GM23248 (cell line): ENCODE results near the gene TELO2. TPM values are rescaled to one million over a fixed set of nuclear protein-coding genes. Genes with fewer than 3 reads are reported as not detected.

Experiments
- DNase-seq: peaks from one replicate; pipeline ENCODE4 v3.0.0-alpha.2; 2015
- H2AFZ ChIP-seq: fragments of 200-600 bp; sonication (generic); 2 replicates; pipeline ENCODE4 v1.6.1; 2016; ENCODE audit warnings: antibody characterized with exemption
- H3F3A ChIP-seq: fragments of 200-600 bp; sonication (generic); 2 replicates; pipeline ENCODE4 v1.6.1; 2016; ENCODE audit warnings: mild to moderate bottlenecking, antibody characterized with exemption, mixed run types; ENCODE audit not compliant: insufficient read depth
- H3K27ac ChIP-seq: fragments of 200-600 bp; sonication (generic); 2 replicates; pipeline ENCODE4 v1.5.1; 2016; ENCODE audit warnings: mild to moderate bottlenecking
- H3K27me3 ChIP-seq: fragments of 200-600 bp; sonication (generic); replicated peaks from 2 replicates; pipeline ENCODE4 v1.6.1; 2016; ENCODE audit warnings: mild to moderate bottlenecking; ENCODE audit not compliant: insufficient read depth
- H3K36me3 ChIP-seq: fragments of 200-600 bp; sonication (generic); 2 replicates; pipeline ENCODE4 v1.6.1; 2016; ENCODE audit warnings: low read depth, mild to moderate bottlenecking
- H3K4me1 ChIP-seq: fragments of 200-600 bp; sonication (generic); 2 replicates; pipeline ENCODE4 v1.6.1; 2016; ENCODE audit warnings: mild to moderate bottlenecking; ENCODE audit not compliant: insufficient read depth
- H3K4me2 ChIP-seq: fragments of 200-600 bp; sonication (generic); one replicate; pipeline ENCODE4 v1.6.1; 2016; ENCODE audit warnings: mild to moderate bottlenecking; ENCODE audit not compliant: unreplicated experiment
- H3K4me3 ChIP-seq: fragments of 200-600 bp; sonication (generic); 2 replicates; pipeline ENCODE4 v1.5.1; 2016; ENCODE audit warnings: mild to moderate bottlenecking
- H3K79me2 ChIP-seq: fragments of 200-600 bp; sonication (generic); 2 replicates; pipeline ENCODE4 v1.6.1; 2016; ENCODE audit warnings: mild to moderate bottlenecking; ENCODE audit not compliant: insufficient read depth
- H3K9ac ChIP-seq: fragments of 200-600 bp; sonication (generic); 2 replicates; pipeline ENCODE4 v1.6.1; 2016; ENCODE audit warnings: mild to moderate bottlenecking
- H3K9me2 ChIP-seq: fragments of 200-600 bp; sonication (generic); 2 replicates; pipeline ENCODE4 v1.6.1; 2016; ENCODE audit warnings: mixed run types, mild to moderate bottlenecking, moderate library complexity; ENCODE audit not compliant: insufficient read depth
- H3K9me3 ChIP-seq: fragments of 200-600 bp; sonication (generic); one replicate; pipeline ENCODE4 v1.6.1; 2017; ENCODE audit warnings: low read depth
- H4K20me1 ChIP-seq: fragments of 200-600 bp; sonication (generic); 2 replicates; pipeline ENCODE4 v1.6.0; 2016; ENCODE audit not compliant: insufficient read depth
- EZH2 ChIP-seq: fragments of 200-600 bp; sonication (generic); IDR thresholded peaks from 2 replicates; pipeline ENCODE4 v1.6.1; 2018; ENCODE audit warnings: antibody characterized with exemption, mild to moderate bottlenecking; ENCODE audit not compliant: insufficient read depth, poor library complexity, severe bottlenecking
- EZH2phosphoT487 ChIP-seq: fragments of 200-600 bp; sonication (generic); IDR thresholded peaks from 2 replicates; pipeline ENCODE4 v1.6.1; 2018; ENCODE audit warnings: antibody characterized with exemption, moderate library complexity, mild to moderate bottlenecking, low read depth; ENCODE audit not compliant: insufficient read depth
- WGBS, 2 experiments: methylation state at CpG; one replicate each; pipeline ENCODE4 v1.1.6; 2015 to 2017; ENCODE audit warnings: low lambda C conversion rate in 2 of 2, low coverage in 1 of 2; ENCODE audit errors: missing lambda C conversion rate in 2 of 2; 5-methylcytosine and 5-hydroxymethylcytosine counted together
- in situ Hi-C: fragments of 300-500 bp; cut with MboI; formaldehyde crosslinking; loops from 2 replicates; pipeline ENCODE4 v1.15.0; 2020
- polyA plus RNA-seq: library from polyadenylated mRNA; unstranded; fragments of >200 nt; fragmentation: Nextera tagmentation; extraction: Ambion mirVana; gene quantifications from 2 replicates; pipeline ENCODE4 v1.2.1, GENCODE V29; 2016
- total RNA-seq: library from RNA; depleted of rRNA; stranded (reverse); fragments of >200 nt; shearing (Covaris generic); gene quantifications from 2 replicates; pipeline ENCODE4 v1.2.3, GENCODE V29; 2014

TELO2 gene
- total and polyA plus RNA-seq, 2 experiments from 2014 or later, result 29.3 to 30.5 TPM

DNA sequence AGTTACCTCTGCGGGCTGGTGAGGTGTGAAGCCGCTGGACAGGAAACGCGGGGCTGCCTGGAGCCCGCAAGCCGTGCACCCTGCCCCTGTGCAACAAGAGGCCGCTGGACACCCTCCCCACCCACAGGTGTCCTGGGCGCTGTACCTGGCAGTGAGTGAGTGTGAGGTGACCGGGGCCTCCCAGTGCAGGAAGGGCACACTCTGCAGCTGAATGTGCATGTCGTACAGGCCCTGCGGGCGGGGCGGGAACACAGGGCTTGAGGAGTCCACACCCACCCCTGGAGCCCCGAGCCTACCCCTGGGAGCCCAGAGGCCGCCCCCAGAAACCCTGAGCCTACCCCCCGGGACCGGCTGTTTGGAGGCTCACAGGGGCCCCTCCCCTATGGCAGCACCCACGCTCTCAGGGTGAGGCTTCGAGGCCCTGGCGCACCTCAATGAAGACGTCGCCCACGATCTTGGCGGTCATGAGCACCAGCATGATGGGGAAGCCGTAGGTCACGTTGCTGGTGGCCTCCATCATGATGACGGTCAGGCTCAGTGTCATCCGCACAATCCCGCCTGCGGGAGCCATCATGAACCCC is 44.5 kb upstream of the TELO2 start:
- H3K9ac ChIP-seq, result no peak overlapping the region
- WGBS, 2 experiments, result 95 to 98% methylated on average over 19 to 30 of the region's 30 CpGs
- no peaks in the 10 kb centered on the region for H4K20me1 ChIP-seq
- H3K4me1 ChIP-seq, result no peaks in the 10 kb centered on the region
- no peaks in the 10 kb centered on the region for H3F3A ChIP-seq
- H3K27ac ChIP-seq, result no peak overlapping the region
- no peak for TF ChIP-seq EZH2phosphoT487
- no peak for TF ChIP-seq EZH2
- no peaks in the 10 kb centered on the region for H3K9me2 ChIP-seq
- no peak for DNase-seq
- no peaks in the 10 kb centered on the region for H3K9me3 ChIP-seq
- no peaks in the 10 kb centered on the region for H3K79me2 ChIP-seq
- H3K36me3 ChIP-seq, result no peaks in the 10 kb centered on the region
- H2AFZ ChIP-seq, result no peak overlapping the region
- H3K27me3 ChIP-seq, result no peaks in the 10 kb centered on the region
- H3K4me3 ChIP-seq, result no peak overlapping the region
- in situ Hi-C loops, result no loop called here
- no peak overlapping the region for H3K4me2 ChIP-seq

- no peaks in the 10 kb centered on the region for H3K79me2 ChIP-seq
- no peak for TF ChIP-seq EZH2
- TF ChIP-seq EZH2phosphoT487, result no peak
- no peaks in the 10 kb centered on the region for H3K36me3 ChIP-seq
- H3K4me1 ChIP-seq, result no peaks in the 10 kb centered on the region
- no peak overlapping the region for H3K4me3 ChIP-seq
- no peaks in the 10 kb centered on the region for H3K9me2 ChIP-seq
- no peak for DNase-seq
- no peaks in the 10 kb centered on the region for H3K9me3 ChIP-seq
- no peaks in the 10 kb centered on the region for H3F3A ChIP-seq
- H3K9ac ChIP-seq, result no peak overlapping the region
- H3K27ac ChIP-seq, result no peak overlapping the region
- WGBS, 2 experiments, result 96 to 98% methylated on average over 25 of the region's 25 CpGs
- in situ Hi-C loops, result no loop called here
- H4K20me1 ChIP-seq, result no peaks in the 10 kb centered on the region
- H2AFZ ChIP-seq, result no peak overlapping the region
- H3K4me2 ChIP-seq, result no peak overlapping the region
- H3K27me3 ChIP-seq, result no peaks in the 10 kb centered on the region
Observed at GRCh38 chr16:1449201-1449788, 43.9 kb upstream of the TELO2 start.

DNA sequence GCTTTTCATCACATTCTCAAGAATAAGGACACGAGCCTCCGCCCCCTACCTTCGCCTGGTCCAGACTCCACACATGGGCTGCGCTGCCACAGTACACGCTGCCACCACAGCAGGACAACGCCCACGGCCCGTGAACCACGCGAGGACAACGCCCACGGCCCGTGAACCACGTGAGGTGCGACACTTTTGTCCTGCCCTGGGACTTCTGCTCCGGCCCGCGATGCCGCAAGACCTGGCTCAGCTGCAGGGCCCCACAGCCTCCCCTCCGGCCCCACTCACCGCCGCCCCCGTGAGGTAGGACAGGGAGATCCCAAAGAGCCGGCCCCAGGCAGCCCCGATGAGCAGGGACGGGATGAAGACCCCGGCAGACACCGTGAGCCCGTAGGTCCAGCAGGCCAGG is 42.9 kb upstream of the TELO2 start:
- no peak for TF ChIP-seq EZH2phosphoT487
- TF ChIP-seq EZH2, result no peak
- no peaks in the 10 kb centered on the region for H4K20me1 ChIP-seq
- no peaks in the 10 kb centered on the region for H3K36me3 ChIP-seq
- H3K79me2 ChIP-seq, result no peaks in the 10 kb centered on the region
- H3K27ac ChIP-seq, result no peak overlapping the region
- H3K9me2 ChIP-seq, result no peaks in the 10 kb centered on the region
- no peak overlapping the region for H3K9ac ChIP-seq
- in situ Hi-C loops, result no loop called here
- no peaks in the 10 kb centered on the region for H3K4me1 ChIP-seq
- WGBS, 2 experiments, result 91% methylated on average over 10 to 29 of the region's 29 CpGs
- no peak for DNase-seq
- no peak overlapping the region for H2AFZ ChIP-seq
- H3K4me3 ChIP-seq, result no peak overlapping the region
- H3K4me2 ChIP-seq, result no peak overlapping the region
- no peaks in the 10 kb centered on the region for H3K27me3 ChIP-seq
- H3K9me3 ChIP-seq, result no peaks in the 10 kb centered on the region
- no peaks in the 10 kb centered on the region for H3F3A ChIP-seq

GRCh38 chr16:1450841-1451240 is 42.3 kb upstream of the TELO2 start:
- 98 to 99% methylated on average over 21 of the region's 21 CpGs for WGBS, 2 experiments
- TF ChIP-seq EZH2phosphoT487 (no peak), EZH2 (no peak)

More at GRCh38 chr16:1450841-1451240, 42.3 kb upstream of the TELO2 start:
- no peaks in the 10 kb centered on the region for H3F3A ChIP-seq
- in situ Hi-C loops, result no loop called here
- no peaks in the 10 kb centered on the region for H3K79me2 ChIP-seq
- H3K9me2 ChIP-seq, result no peaks in the 10 kb centered on the region
- no peak overlapping the region for H3K4me2 ChIP-seq
- H3K36me3 ChIP-seq, result no peaks in the 10 kb centered on the region
- no peak overlapping the region for H3K4me3 ChIP-seq
- H3K4me1 ChIP-seq, result no peaks in the 10 kb centered on the region
- H3K27ac ChIP-seq, result no peak overlapping the region
- no peaks in the 10 kb centered on the region for H3K9me3 ChIP-seq
- H3K27me3 ChIP-seq, result no peaks in the 10 kb centered on the region
- DNase-seq, result no peak
- no peak overlapping the region for H3K9ac ChIP-seq
- no peaks in the 10 kb centered on the region for H4K20me1 ChIP-seq
- H2AFZ ChIP-seq, result no peak overlapping the region
